ENCODE data around the gene MAP3K2. TPM values are rescaled to one million over a fixed set of nuclear protein-coding genes. Genes with fewer than 3 reads are reported as not detected.
A peak's percentile ranks its signal among the peaks of the same experiment; 100 is the strongest.

The MAP3K2 gene
- total RNA-seq, 1 experiment from 2014 or later, result 54.8 TPM

DNA sequence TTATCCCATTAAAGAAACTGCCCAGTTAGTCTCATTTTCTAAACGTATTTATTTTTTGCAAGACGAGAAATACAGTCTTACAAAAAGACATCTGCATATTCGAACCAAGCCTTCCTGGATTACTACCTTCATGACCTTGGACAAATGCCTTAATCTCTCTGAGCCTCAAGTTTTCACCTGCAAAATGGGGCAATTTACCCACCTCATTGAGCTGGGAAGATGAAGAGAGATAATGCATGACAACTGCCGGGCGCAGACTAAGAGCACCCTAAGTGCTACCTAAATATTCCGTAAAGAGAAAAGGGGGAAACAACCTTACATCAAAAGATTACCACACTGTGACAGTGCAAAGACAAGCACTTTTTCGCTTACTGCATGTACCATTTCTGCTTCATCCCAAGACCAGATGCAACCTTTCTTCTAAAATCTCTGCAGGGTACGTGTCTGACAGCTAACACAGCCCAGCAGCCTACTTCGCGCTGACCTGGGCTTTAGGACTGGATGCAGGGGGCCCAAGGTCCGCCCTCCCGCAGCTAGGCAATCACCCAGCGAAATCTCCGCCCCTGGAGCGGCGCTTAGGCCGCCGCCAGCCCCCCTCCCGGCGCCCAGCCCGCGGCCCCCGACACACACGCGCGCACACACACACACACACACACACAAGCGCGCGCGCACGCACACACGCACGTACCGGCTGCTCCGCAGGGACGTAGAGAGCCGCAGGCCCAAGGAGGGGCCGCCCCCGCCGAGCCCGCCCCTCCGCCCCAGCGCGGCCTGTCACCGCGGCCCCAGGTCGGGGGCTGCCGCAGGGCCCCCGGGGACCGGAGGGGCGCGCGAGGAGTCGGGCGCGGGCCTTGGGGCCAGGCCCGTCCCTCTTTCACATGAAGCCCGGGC lies 766 bp downstream of the MAP3K2 start:
- Histone ChIP-seq H3K9me3 (ENCODE audit: low read depth, low read length, poor library complexity, severe bottlenecking) (no peaks in the 10 kb centered on the region), H3K4me1 (ENCODE audit: insufficient read depth, low read length, poor library complexity, severe bottlenecking) (peaks cover 17% of the 10 kb centered on the region), H3K36me3 (ENCODE audit: insufficient read depth, low read length, poor library complexity, severe bottlenecking) (no peaks in the 10 kb centered on the region), H3K27me3 (replicated peaks; ENCODE audit: insufficient read depth, low read depth, low read length, poor library complexity) (no peaks in the 10 kb centered on the region), H3K27ac (ENCODE audit: low read depth, low read length, poor library complexity, severe bottlenecking) (peak overlapping the region; percentile 100), H3K4me3 (ENCODE audit: low read depth, low read length, poor library complexity, severe bottlenecking) (peak overlapping the region; percentile 95)
- BruUV-seq (replicated peaks), result TSS peak; percentile 65
- ChIA-PET CTCF (no interaction called here), POLR2A (ENCODE audit: low non-redundant PET) (no interaction called here)
- no peak for TF ChIP-seq EZH2 (IDR thresholded peaks at IDR 0.05; ENCODE audit: borderline replicate concordance, low read depth, low read length, poor library complexity, severe bottlenecking)
- TF ChIP-seq, protein P1, sequence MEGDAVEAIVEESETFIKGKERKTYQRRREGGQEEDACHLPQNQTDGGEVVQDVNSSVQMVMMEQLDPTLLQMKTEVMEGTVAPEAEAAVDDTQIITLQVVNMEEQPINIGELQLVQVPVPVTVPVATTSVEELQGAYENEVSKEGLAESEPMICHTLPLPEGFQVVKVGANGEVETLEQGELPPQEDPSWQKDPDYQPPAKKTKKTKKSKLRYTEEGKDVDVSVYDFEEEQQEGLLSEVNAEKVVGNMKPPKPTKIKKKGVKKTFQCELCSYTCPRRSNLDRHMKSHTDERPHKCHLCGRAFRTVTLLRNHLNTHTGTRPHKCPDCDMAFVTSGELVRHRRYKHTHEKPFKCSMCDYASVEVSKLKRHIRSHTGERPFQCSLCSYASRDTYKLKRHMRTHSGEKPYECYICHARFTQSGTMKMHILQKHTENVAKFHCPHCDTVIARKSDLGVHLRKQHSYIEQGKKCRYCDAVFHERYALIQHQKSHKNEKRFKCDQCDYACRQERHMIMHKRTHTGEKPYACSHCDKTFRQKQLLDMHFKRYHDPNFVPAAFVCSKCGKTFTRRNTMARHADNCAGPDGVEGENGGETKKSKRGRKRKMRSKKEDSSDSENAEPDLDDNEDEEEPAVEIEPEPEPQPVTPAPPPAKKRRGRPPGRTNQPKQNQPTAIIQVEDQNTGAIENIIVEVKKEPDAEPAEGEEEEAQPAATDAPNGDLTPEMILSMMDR (conservative IDR thresholded peaks at IDR 0.05; ENCODE audit: low read depth, low read length), result no peak
- intact Hi-C loops (cut with micrococcal nuclease; ENCODE audit: unreplicated experiment), result no loop called here
- peak; percentile 92 for DNase-seq (ENCODE audit: low spot score)

DNA sequence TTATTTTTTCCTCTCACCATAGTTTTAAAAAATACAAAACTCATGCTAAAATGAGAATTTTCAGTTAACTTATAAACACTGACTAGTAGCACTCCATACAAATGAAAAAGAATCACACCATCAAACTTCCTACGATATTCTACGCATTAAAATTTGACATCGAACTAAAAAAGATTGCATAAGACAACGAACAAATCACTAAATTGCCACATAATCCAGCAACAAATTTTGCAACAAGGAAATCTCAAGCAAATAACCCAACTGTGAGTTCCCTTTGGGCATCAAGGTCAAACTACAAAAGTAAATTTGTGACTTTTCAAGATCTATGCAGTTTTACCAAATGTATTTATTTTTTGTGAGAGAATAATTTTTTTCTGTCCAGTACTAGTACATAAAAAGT lies 1.5 kb downstream of the MAP3K2 start:
- BruUV-seq (replicated peaks), result no TSS peak
- H3K4me1 ChIP-seq (ENCODE audit: insufficient read depth, low read length, poor library complexity, severe bottlenecking), result peaks cover 17% of the 10 kb centered on the region
- H3K36me3 ChIP-seq (ENCODE audit: insufficient read depth, low read length, poor library complexity, severe bottlenecking), result no peaks in the 10 kb centered on the region
- CTCF ChIA-PET, result no interaction called here
- no peaks in the 10 kb centered on the region for H3K9me3 ChIP-seq (ENCODE audit: low read depth, low read length, poor library complexity, severe bottlenecking)
- no peak for DNase-seq (ENCODE audit: low spot score)
- H3K27ac ChIP-seq (ENCODE audit: low read depth, low read length, poor library complexity, severe bottlenecking), result peak overlapping the region; percentile 22
- H3K4me3 ChIP-seq (ENCODE audit: low read depth, low read length, poor library complexity, severe bottlenecking), result peak overlapping the region; percentile 95
- intact Hi-C loops (cut with micrococcal nuclease; ENCODE audit: unreplicated experiment), result no loop called here
- POLR2A ChIA-PET (ENCODE audit: low non-redundant PET), result no interaction called here
- H3K27me3 ChIP-seq (replicated peaks; ENCODE audit: insufficient read depth, low read depth, low read length, poor library complexity), result no peaks in the 10 kb centered on the region
- TF ChIP-seq EZH2 (IDR thresholded peaks at IDR 0.05; ENCODE audit: borderline replicate concordance, low read depth, low read length, poor library complexity, severe bottlenecking), result no peak
- TF ChIP-seq, protein P1 (conservative IDR thresholded peaks at IDR 0.05; ENCODE audit: low read depth, low read length), result no peak

DNA sequence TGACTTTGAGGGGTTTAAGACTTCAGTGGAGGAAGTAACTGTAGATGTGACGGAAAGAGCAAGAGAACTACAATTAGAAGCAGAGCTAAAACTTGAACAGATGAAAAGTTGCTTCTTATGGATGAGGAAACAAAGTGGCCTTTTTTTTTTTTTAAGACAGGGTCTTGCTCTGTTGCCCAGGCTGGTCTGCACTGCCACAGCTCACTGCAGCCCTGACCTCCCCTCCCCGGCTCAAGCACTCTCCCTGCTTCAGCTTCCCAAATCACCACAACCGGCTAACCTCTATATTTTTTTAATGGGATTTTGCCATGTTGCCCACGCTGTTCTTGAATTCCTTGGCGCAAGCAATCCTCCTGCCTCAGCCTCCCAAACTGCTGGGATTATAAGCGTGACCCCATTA lies 3.2 kb downstream of the MAP3K2 start:
- ChIA-PET CTCF (no interaction called here), POLR2A (ENCODE audit: low non-redundant PET) (no interaction called here)
- H3K4me1 ChIP-seq (ENCODE audit: insufficient read depth, low read length, poor library complexity, severe bottlenecking), result peaks cover 17% of the 10 kb centered on the region
- TF ChIP-seq EZH2 (IDR thresholded peaks at IDR 0.05; ENCODE audit: borderline replicate concordance, low read depth, low read length, poor library complexity, severe bottlenecking), result no peak
- TF ChIP-seq, protein P1 (conservative IDR thresholded peaks at IDR 0.05; ENCODE audit: low read depth, low read length), result no peak
- no TSS peak for BruUV-seq (replicated peaks)
- no peak overlapping the region for H3K4me3 ChIP-seq (ENCODE audit: low read depth, low read length, poor library complexity, severe bottlenecking)
- H3K9me3 ChIP-seq (ENCODE audit: low read depth, low read length, poor library complexity, severe bottlenecking), result no peaks in the 10 kb centered on the region
- H3K36me3 ChIP-seq (ENCODE audit: insufficient read depth, low read length, poor library complexity, severe bottlenecking), result no peaks in the 10 kb centered on the region
- DNase-seq (ENCODE audit: low spot score), result no peak
- no peak overlapping the region for H3K27ac ChIP-seq (ENCODE audit: low read depth, low read length, poor library complexity, severe bottlenecking)
- intact Hi-C loops (cut with micrococcal nuclease; ENCODE audit: unreplicated experiment), result no loop called here
- no peaks in the 10 kb centered on the region for H3K27me3 ChIP-seq (replicated peaks; ENCODE audit: insufficient read depth, low read depth, low read length, poor library complexity)

All from A673 (cell line).